SK-N-SH (cell line): ENCODE data around the gene MPZL1.

Source experiments
- CTCF ChIP-seq: fragments of 200-600 bp; sonication (generic); IDR thresholded peaks from 2 replicates; pipeline ENCODE4 v1.6.1; 2017; ENCODE audit warnings: antibody characterized with exemption, mild to moderate bottlenecking, moderate library complexity
- ELF1 ChIP-seq: IDR thresholded peaks from 2 replicates; pipeline ENCODE4 v1.4.0; 2012
- FOSL2 ChIP-seq: IDR thresholded peaks from 2 replicates; pipeline ENCODE4 v1.4.0; 2012; ENCODE audit warnings: low read depth, mild to moderate bottlenecking, moderate library complexity, borderline replicate concordance
- GABPA ChIP-seq: IDR thresholded peaks from 2 replicates; pipeline ENCODE4 v1.4.0; 2012; ENCODE audit warnings: low read depth, mild to moderate bottlenecking
- MAX ChIP-seq: IDR thresholded peaks from 2 replicates; pipeline ENCODE4 v1.4.0; 2012; ENCODE audit warnings: low read depth
- MXI1 ChIP-seq: IDR thresholded peaks from 2 replicates; pipeline ENCODE4 v1.6.1; 2012; ENCODE audit warnings: mild to moderate bottlenecking, low read depth, low read length, improper control_type of control experiment
- POLR2AphosphoS5 ChIP-seq: IDR thresholded peaks from 2 replicates; pipeline ENCODE4 v1.6.1; 2012; ENCODE audit warnings: low read depth, low read length
- RAD21 ChIP-seq: IDR thresholded peaks from 2 replicates; pipeline ENCODE4 v1.6.1; 2012; ENCODE audit warnings: mild to moderate bottlenecking, low read length
- REST ChIP-seq: IDR thresholded peaks from 2 replicates; pipeline ENCODE4 v1.6.1; 2012; ENCODE audit warnings: mild to moderate bottlenecking, low read depth, low read length, moderate library complexity
- SIN3A ChIP-seq: IDR thresholded peaks from 2 replicates; pipeline ENCODE4 v1.6.1; 2012; ENCODE audit warnings: low read depth, mild to moderate bottlenecking, low read length, moderate library complexity, borderline replicate concordance
- TAF1 ChIP-seq: IDR thresholded peaks from 2 replicates; pipeline ENCODE4 v1.6.1; 2012; ENCODE audit warnings: low read depth, mild to moderate bottlenecking, low read length, moderate library complexity, borderline replicate concordance
- USF1 ChIP-seq: IDR thresholded peaks from 2 replicates; pipeline ENCODE4 v1.4.0; 2012; ENCODE audit warnings: low read depth, borderline replicate concordance
- USF2 ChIP-seq: fragments of 150-350 bp; IDR thresholded peaks from 2 replicates; pipeline ENCODE4 v1.6.1; 2017; ENCODE audit warnings: antibody characterized with exemption, low read length, low read depth, borderline replicate concordance

GRCh38 chr1:167726008-167726407 is 4.2 kb downstream of the MPZL1 start:
- no peak for TF ChIP-seq TAF1
- TF ChIP-seq CTCF: no peak
- TF ChIP-seq USF2: no peak
- no peak for TF ChIP-seq ELF1
- no peak for TF ChIP-seq MXI1
- no peak for TF ChIP-seq MAX
- TF ChIP-seq GABPA: no peak
- no peak for TF ChIP-seq FOSL2
- TF ChIP-seq SIN3A: no peak
- TF ChIP-seq REST: no peak
- TF ChIP-seq POLR2AphosphoS5: no peak
- no peak for TF ChIP-seq RAD21
- TF ChIP-seq USF1: no peak
